ENCODE measurements around the gene STAT4.

DNA sequence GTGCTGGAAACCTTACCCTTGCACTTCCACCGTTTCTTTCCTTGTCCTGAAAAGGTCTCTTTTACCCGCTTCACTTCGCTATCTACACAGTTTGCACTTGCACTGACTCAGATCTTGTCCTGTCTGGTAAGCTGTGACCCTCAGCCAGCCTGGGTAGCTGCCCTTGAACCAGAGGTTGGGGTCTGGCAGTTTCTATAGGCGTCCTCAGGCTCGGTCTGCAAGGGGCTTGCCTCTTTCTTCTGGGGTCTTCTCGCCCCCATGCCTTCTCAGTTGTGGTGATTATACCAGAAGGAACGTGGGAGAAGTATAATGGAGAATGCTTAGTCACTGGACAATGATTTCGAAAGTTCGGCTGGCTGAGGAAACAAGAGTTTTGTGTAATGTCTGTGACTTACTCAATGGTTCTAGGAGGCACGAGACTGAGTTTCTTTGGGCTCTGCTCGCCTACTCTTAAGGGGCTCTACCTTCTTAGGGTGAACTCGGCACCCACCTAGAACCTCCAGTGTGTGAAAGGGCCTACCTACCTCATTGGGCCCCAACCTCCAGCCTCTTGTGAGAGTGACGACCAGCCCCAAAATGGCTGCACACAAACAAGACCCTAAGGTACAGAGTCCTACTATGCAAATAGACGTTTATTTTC lies 129.9 kb downstream of the STAT4 start:
- TF ChIP-seq, protein P1, sequence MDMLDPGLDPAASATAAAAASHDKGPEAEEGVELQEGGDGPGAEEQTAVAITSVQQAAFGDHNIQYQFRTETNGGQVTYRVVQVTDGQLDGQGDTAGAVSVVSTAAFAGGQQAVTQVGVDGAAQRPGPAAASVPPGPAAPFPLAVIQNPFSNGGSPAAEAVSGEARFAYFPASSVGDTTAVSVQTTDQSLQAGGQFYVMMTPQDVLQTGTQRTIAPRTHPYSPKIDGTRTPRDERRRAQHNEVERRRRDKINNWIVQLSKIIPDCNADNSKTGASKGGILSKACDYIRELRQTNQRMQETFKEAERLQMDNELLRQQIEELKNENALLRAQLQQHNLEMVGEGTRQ (CRISPR knock-in tag; IDR thresholded peaks at IDR 0.05): no peak
- TF ChIP-seq CREM (CRISPR knock-in tag; IDR thresholded peaks at IDR 0.05) (no peak), CREB1 (CRISPR knock-in tag; IDR thresholded peaks at IDR 0.05) (no peak), ZNF121 (CRISPR knock-in tag; IDR thresholded peaks at IDR 0.05) (no peak), CTCF (IDR thresholded peaks at IDR 0.05) (no peak)
